Stimulated activated naive CD8-positive, alpha-beta T cell treated with anti-CD3 and anti-CD28 coated beads, Interleukin-15, Interleukin-2, amounts not matched to agents 100 ng/mL and 50 ng/mL, for 24 hours (primary cell): Measurements from ENCODE around the gene LNX2.

Source experiments
- H3K27ac Mint-ChIP-seq: one replicate; pipeline ENCODE4 v1.8.0; 2021; ENCODE audit warnings: mild to moderate bottlenecking, mixed read lengths
- H3K27me3 Mint-ChIP-seq: one replicate; pipeline ENCODE4 v1.8.0; 2021; ENCODE audit warnings: mixed read lengths
- H3K36me3 Mint-ChIP-seq: one replicate; pipeline ENCODE4 v1.8.0; 2021; ENCODE audit warnings: low read depth, mixed read lengths
- H3K4me1 Mint-ChIP-seq: one replicate; pipeline ENCODE4 v1.8.0; 2021; ENCODE audit warnings: low read depth, mixed read lengths
- H3K4me3 Mint-ChIP-seq: one replicate; pipeline ENCODE4 v1.8.0; 2021; ENCODE audit warnings: mild to moderate bottlenecking, mixed read lengths
- H3K9me3 Mint-ChIP-seq: one replicate; pipeline ENCODE4 v1.8.0; 2021; ENCODE audit warnings: mixed read lengths

Gene LNX2

GRCh38 chr13:27644302-27644701, 24.0 kb upstream of the LNX2 start:
- Mint-ChIP-seq H3K4me3 (no peak overlapping the region), H3K27ac (no peak overlapping the region)

GRCh38 chr13:27643334-27644132, 23.2 kb upstream of the LNX2 start:
- peaks cover 31% of the 10 kb centered on the region for H3K4me1 Mint-ChIP-seq
- peaks cover 43% of the 10 kb centered on the region for H3K36me3 Mint-ChIP-seq
- no peak overlapping the region for H3K27ac Mint-ChIP-seq
- no peaks in the 10 kb centered on the region for H3K27me3 Mint-ChIP-seq
- no peak overlapping the region for H3K4me3 Mint-ChIP-seq
- peaks cover 4% of the 10 kb centered on the region for H3K9me3 Mint-ChIP-seq

More at GRCh38 chr13:27644302-27644701, 24.0 kb upstream of the LNX2 start:
- peaks cover 51% of the 10 kb centered on the region for H3K36me3 Mint-ChIP-seq
- no peaks in the 10 kb centered on the region for H3K27me3 Mint-ChIP-seq
- peaks cover 4% of the 10 kb centered on the region for H3K9me3 Mint-ChIP-seq
- peaks cover 23% of the 10 kb centered on the region for H3K4me1 Mint-ChIP-seq

DNA sequence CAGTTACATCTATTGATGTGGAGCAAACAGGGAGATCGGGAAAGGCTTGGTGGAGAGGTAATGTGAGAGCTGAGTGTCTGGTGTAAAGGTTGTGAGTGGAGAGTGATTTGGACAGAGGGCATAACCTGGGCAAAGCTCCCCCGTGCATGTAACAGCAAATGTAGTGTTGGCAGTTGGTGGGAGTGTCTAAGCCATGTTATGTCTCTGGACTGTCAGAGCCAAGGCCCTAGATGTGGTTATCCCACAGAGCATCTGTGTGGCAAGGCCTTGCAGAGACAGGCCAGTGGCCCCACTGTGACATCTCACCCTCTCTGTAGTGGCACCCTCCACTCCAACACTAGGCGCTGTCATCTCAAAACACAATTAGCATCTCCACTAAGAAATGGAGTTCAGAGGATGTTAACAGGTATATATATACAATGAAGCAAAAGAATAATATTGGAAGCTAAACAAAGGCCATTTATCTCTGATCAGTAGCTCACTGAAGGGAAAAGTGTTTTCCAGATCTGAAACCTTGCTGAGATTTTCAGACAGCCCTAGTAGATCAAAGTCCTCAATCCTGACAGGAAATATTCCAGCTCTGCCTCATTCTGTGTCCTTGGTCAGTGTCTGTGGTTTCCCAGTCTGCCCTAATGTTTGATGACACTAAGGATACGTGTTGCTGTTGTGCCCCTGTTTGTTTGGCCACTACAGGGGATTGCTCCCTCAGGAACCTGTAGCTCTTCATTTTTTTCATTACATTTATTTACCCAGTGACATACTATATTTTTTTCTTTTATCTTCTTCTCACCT, 21.6 kb upstream of the LNX2 start:
- Mint-ChIP-seq H3K4me3 (no peak overlapping the region), H3K36me3 (peaks cover 45% of the 10 kb centered on the region), H3K27ac (no peak overlapping the region), H3K9me3 (peaks cover 4% of the 10 kb centered on the region), H3K27me3 (no peaks in the 10 kb centered on the region), H3K4me1 (peaks cover 40% of the 10 kb centered on the region)

- Mint-ChIP-seq H3K36me3 (peaks cover 29% of the 10 kb centered on the region), H3K4me3 (no peak overlapping the region), H3K9me3 (no peaks in the 10 kb centered on the region), H3K4me1 (peaks cover 54% of the 10 kb centered on the region), H3K27ac (no peak overlapping the region), H3K27me3 (no peaks in the 10 kb centered on the region)
Measured at GRCh38 chr13:27639186-27639585, 18.9 kb upstream of the LNX2 start.

DNA sequence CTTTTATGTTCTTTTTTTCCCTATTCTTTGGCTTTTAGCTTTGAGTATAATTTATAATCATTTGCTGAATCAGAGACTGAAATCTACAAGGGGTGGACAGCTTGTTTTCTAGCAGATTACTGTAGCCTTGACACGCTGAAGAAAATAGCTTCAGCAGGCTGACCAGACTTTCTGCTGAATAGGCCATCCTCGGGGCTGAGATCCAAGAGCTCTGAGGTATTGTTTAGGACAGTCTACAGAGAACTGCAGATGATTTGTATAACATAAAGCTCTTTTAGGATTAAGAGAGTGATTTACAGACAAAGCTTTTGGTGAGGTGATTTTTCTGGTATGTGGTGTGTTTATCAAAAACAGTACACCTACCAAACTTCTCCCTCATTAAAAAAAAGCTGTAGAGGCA, 18.2 kb upstream of the LNX2 start:
- Mint-ChIP-seq H3K4me3 (no peak overlapping the region), H3K9me3 (no peaks in the 10 kb centered on the region), H3K27me3 (no peaks in the 10 kb centered on the region), H3K36me3 (peaks cover 28% of the 10 kb centered on the region), H3K27ac (no peak overlapping the region), H3K4me1 (peaks cover 54% of the 10 kb centered on the region)

GRCh38 chr13:27638001-27638400, 17.7 kb upstream of the LNX2 start:
- no peak overlapping the region for H3K27ac Mint-ChIP-seq
- H3K4me3 Mint-ChIP-seq, result no peak overlapping the region
- H3K9me3 Mint-ChIP-seq, result no peaks in the 10 kb centered on the region
- peaks cover 52% of the 10 kb centered on the region for H3K4me1 Mint-ChIP-seq
- peaks cover 31% of the 10 kb centered on the region for H3K36me3 Mint-ChIP-seq
- no peaks in the 10 kb centered on the region for H3K27me3 Mint-ChIP-seq

- no peaks in the 10 kb centered on the region for H3K9me3 Mint-ChIP-seq
- no peak overlapping the region for H3K4me3 Mint-ChIP-seq
- H3K27me3 Mint-ChIP-seq, result no peaks in the 10 kb centered on the region
- peaks cover 38% of the 10 kb centered on the region for H3K36me3 Mint-ChIP-seq
- peaks cover 50% of the 10 kb centered on the region for H3K4me1 Mint-ChIP-seq
- H3K27ac Mint-ChIP-seq, result no peak overlapping the region
Measured at GRCh38 chr13:27637289-27637626, 16.9 kb upstream of the LNX2 start.

- no peak overlapping the region for H3K4me3 Mint-ChIP-seq
- no peaks in the 10 kb centered on the region for H3K27me3 Mint-ChIP-seq
- peaks cover 43% of the 10 kb centered on the region for H3K36me3 Mint-ChIP-seq
- H3K4me1 Mint-ChIP-seq, result peaks cover 53% of the 10 kb centered on the region
- no peaks in the 10 kb centered on the region for H3K9me3 Mint-ChIP-seq
- H3K27ac Mint-ChIP-seq, result peak overlapping the region; percentile 3
Measured at GRCh38 chr13:27636589-27637288, 16.4 kb upstream of the LNX2 start.

DNA sequence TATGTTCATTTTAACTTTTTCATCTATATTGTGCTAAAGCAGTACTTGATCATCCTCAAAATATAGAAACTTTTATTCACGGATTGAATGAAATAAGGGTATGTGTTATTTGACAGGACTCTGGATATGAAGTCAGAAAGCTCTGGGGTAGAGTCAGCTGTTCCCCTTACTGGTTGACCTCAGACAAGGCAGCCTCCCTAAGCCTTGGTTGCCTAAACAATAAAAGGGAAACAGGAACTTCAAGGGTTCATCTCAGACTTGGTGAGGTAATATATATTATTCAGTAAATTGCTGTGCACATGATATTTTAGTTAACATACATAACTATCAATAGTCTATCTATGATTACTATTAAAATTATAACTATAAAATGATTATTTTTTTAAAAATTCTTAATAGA, 14.9 kb upstream of the LNX2 start:
- H3K9me3 Mint-ChIP-seq, result no peaks in the 10 kb centered on the region

DNA sequence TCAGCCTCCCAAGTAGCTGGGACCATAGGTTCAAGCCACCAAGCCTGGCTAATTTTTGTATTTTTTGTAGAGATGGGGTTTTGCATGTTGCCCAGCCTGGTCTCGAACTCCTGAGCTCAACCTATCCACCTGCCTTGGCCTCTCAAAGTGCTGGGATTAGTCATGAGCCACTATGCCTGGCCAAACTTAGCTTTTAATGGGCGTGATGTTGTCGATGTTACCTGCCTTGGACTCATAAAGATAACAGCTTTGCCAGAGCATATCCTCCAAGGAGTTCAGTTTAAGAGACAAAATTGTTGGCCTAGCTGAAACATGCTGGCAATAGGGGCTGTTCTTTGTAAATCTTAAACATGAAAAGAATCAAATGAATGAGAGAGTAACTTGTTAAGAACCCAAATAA, 14.5 kb upstream of the LNX2 start:
- H3K27me3 Mint-ChIP-seq, result no peaks in the 10 kb centered on the region
- H3K4me1 Mint-ChIP-seq, result peaks cover 67% of the 10 kb centered on the region
- no peak overlapping the region for H3K4me3 Mint-ChIP-seq

More for the DNA sequence above, 14.9 kb upstream of the LNX2 start:
- Mint-ChIP-seq H3K27me3 (no peaks in the 10 kb centered on the region), H3K36me3 (peaks cover 54% of the 10 kb centered on the region), H3K4me3 (no peak overlapping the region), H3K4me1 (peaks cover 65% of the 10 kb centered on the region), H3K27ac (no peak overlapping the region)

GRCh38 chr13:27634231-27634630, 13.9 kb upstream of the LNX2 start:
- Mint-ChIP-seq H3K36me3 (peaks cover 56% of the 10 kb centered on the region), H3K9me3 (no peaks in the 10 kb centered on the region), H3K4me1 (peaks cover 67% of the 10 kb centered on the region), H3K4me3 (no peak overlapping the region), H3K27ac (no peak overlapping the region), H3K27me3 (no peaks in the 10 kb centered on the region)

More for the DNA sequence above, 14.5 kb upstream of the LNX2 start:
- Mint-ChIP-seq H3K27ac (no peak overlapping the region), H3K36me3 (peaks cover 56% of the 10 kb centered on the region), H3K9me3 (no peaks in the 10 kb centered on the region)

DNA sequence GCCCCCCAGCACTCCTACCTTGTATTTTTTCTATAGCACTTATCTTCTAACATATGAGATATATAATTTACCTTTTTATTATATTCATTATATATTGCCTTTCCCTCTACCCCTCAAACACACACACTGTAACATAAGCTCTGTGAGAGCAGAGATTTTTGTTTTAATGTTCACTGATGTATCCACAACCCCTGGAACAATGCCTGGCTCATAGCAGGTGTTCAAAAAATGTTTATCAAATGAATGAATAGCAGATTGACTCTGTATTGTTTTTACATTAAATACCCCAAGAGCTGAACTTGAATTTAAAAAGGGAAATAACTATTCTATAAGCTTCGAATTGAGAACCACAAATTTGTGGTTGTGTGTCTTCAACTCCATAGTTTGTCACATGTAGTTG, 12.3 kb upstream of the LNX2 start:
- Mint-ChIP-seq H3K4me1 (peaks cover 65% of the 10 kb centered on the region), H3K27ac (no peak overlapping the region), H3K27me3 (no peaks in the 10 kb centered on the region), H3K9me3 (no peaks in the 10 kb centered on the region), H3K4me3 (no peak overlapping the region), H3K36me3 (peaks cover 62% of the 10 kb centered on the region)

- H3K4me3 Mint-ChIP-seq, result no peak overlapping the region
- no peaks in the 10 kb centered on the region for H3K27me3 Mint-ChIP-seq
- no peaks in the 10 kb centered on the region for H3K9me3 Mint-ChIP-seq
- H3K27ac Mint-ChIP-seq, result peak overlapping the region; percentile 11
- H3K4me1 Mint-ChIP-seq, result peaks cover 68% of the 10 kb centered on the region
- H3K36me3 Mint-ChIP-seq, result peaks cover 65% of the 10 kb centered on the region
Measured at GRCh38 chr13:27632214-27632613, 11.9 kb upstream of the LNX2 start.

DNA sequence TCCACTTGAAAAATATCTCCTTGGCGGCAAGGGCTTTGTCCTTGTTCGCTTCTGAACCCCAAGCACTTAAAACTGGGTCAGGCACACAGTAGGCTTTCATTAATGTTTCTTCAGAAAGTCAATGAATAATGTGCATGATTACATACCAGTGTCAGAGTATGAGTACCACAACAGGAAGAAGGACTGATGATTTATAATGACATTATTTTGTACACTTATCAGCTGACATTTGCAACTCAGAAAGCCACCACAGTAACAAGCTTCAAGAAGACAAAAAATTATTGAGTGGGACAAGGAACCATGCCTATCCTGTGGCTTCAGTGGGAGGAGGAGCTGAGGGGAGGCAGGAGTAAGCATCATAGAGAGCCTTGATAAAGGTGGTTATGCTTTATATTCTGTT, 11.3 kb upstream of the LNX2 start:
- Mint-ChIP-seq H3K4me1 (peaks cover 68% of the 10 kb centered on the region), H3K36me3 (peaks cover 66% of the 10 kb centered on the region), H3K4me3 (no peak overlapping the region), H3K27me3 (no peaks in the 10 kb centered on the region), H3K9me3 (no peaks in the 10 kb centered on the region), H3K27ac (peak overlapping the region; percentile 11)

DNA sequence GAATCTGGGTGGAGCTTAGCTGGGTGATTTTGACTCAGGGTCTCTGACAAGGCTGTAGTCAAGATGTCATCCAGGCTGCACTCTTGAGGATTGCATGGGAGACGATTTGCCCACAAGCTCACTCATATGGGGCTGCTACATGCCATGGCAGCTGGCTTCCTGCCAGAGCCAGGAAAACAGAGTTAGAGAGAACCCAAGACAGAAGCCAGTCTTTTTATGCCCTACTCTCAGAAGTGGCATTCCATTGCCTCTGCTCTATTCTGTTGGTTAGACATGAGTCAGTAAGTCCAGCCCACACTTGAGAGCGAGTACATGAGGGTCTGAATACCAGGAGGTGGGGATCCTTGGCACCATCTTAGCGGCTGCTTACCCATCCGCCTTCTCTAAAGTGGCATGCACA, 10.8 kb upstream of the LNX2 start:
- peaks cover 70% of the 10 kb centered on the region for H3K36me3 Mint-ChIP-seq
- H3K4me3 Mint-ChIP-seq, result no peak overlapping the region
- peaks cover 67% of the 10 kb centered on the region for H3K4me1 Mint-ChIP-seq
- H3K27ac Mint-ChIP-seq, result no peak overlapping the region
- no peaks in the 10 kb centered on the region for H3K9me3 Mint-ChIP-seq
- no peaks in the 10 kb centered on the region for H3K27me3 Mint-ChIP-seq
